K562 (cell line): ENCODE results near the gene C2CD2L. TPM values are rescaled to one million over a fixed set of nuclear protein-coding genes. Genes with fewer than 3 reads are reported as not detected.
A peak's percentile ranks its signal among the peaks of the same experiment; 100 is the strongest.

Experiments
- ELF1 ChIP-seq: fragments of 200-800 bp; sonication (Bioruptor generic); IDR thresholded peaks from 2 replicates; pipeline ENCODE4 v1.6.1; 2016; ENCODE audit warnings: missing genetic modification characterization, missing compliant biosample characterization
- ERF ChIP-seq: fragments of 450-650 bp; formaldehyde crosslinking; IDR thresholded peaks from 2 replicates; pipeline ENCODE4 v1.4.0; 2020; ENCODE audit warnings: mild to moderate bottlenecking, mixed read lengths
- FOSL1 ChIP-seq: fragments of 200-800 bp; sonication (Bioruptor generic); conservative IDR thresholded peaks from 2 replicates; pipeline ENCODE4 v1.6.1; 2016; ENCODE audit warnings: missing genetic modification characterization, missing compliant biosample characterization
- HDGF ChIP-seq: fragments of 450-650 bp; IDR thresholded peaks from 2 replicates; pipeline ENCODE4 v1.6.1; 2016
- HEY1 ChIP-seq: fragments of 250-450 bp; sonication (Bioruptor Pico); IDR thresholded peaks from 2 replicates; pipeline ENCODE4 v1.5.0; 2020; ENCODE audit warnings: mild to moderate bottlenecking, moderate library complexity, borderline replicate concordance
- NCOA1 ChIP-seq: fragments of 450-650 bp; IDR thresholded peaks from 2 replicates; pipeline ENCODE4 v1.6.1; 2016; ENCODE audit warnings: low read depth
- PHF8 ChIP-seq: fragments of 200-600 bp; sonication (generic); IDR thresholded peaks from 2 replicates; pipeline ENCODE4 v1.6.1; 2012; ENCODE audit warnings: mixed run types, mild to moderate bottlenecking, inconsistent platforms, low read length, moderate library complexity, borderline replicate concordance
- RFX5 ChIP-seq: IDR thresholded peaks from 2 replicates; pipeline ENCODE4 v1.6.1; 2011; ENCODE audit warnings: low read depth, mild to moderate bottlenecking, improper control_type of control experiment, low read length
- RHOXF2B ChIP-seq: fragments of 250-450 bp; sonication (Bioruptor Pico); conservative IDR thresholded peaks from 2 replicates; pipeline ENCODE4 v1.5.1; 2021
- SETDB1 ChIP-seq: IDR thresholded peaks from one replicate; pipeline ENCODE4 v1.6.1; 2012; ENCODE audit warnings: low read length, control low read depth, inconsistent platforms
- TBP ChIP-seq: optimal IDR thresholded peaks from 2 replicates; pipeline ENCODE3; 2011; ENCODE audit warnings: low read depth, low read length, improper control_type of control experiment
- ZNF561 ChIP-seq: fragments of 450-650 bp; formaldehyde crosslinking; conservative IDR thresholded peaks from 2 replicates; pipeline ENCODE4 v1.4.0; 2020; ENCODE audit warnings: mild to moderate bottlenecking, moderate library complexity
- ZNF75A ChIP-seq: fragments of 450-650 bp; formaldehyde crosslinking; IDR thresholded peaks from 2 replicates; pipeline ENCODE4 v1.4.0; 2020; ENCODE audit warnings: mild to moderate bottlenecking
- polyA plus RNA-seq, 8 experiments: library from polyadenylated mRNA; depleted of rRNA in 4 of 8; stranded (reverse) in 5 of 8; unstranded in 3 of 8; fragments of >200 nt; fragmentation: Nextera tagmentation in 2 of 8; fragmentation: Illumina TruSeq in 1 of 8; extraction: Ambion mirVana in 2 of 8; extraction: Trizol in 1 of 8; gene quantifications; 2 replicates each; pipeline versions ENCODE4 v1.2.1 to v1.2.3, GENCODE V29; 2011 to 2014; ENCODE audit warnings: inconsistent platforms in 1 of 8, missing spikeins in 1 of 8
- total RNA-seq, 7 experiments: library from RNA; depleted of rRNA in 6 of 7; stranded (reverse); fragments of >200 nt in 6 of 7; fragmentation: Illumina TruSeq in 2 of 7; extraction: Trizol in 2 of 7; gene quantifications; 2 replicates each; pipeline versions ENCODE4 v1.2.1 to v1.2.3, GENCODE V29; 2011 to 2021; ENCODE audit warnings: low replicate concordance in 1 of 7
- TF ChIP-seq, protein P1 (sequence below), 3 experiments: fragments of 200-800 bp in 1 of 3; sonication (Bioruptor generic) in 1 of 3; sonication (generic) in 1 of 3; formaldehyde crosslinking in 1 of 3; IDR thresholded peaks; 2 replicates each; pipeline versions ENCODE4 v1.6.1 to v1.8.0; 2016 to 2022; ENCODE audit warnings: mild to moderate bottlenecking in 2 of 3, missing compliant biosample characterization in 2 of 3, missing genetic modification characterization in 2 of 3, missing genetic modification reagents in 1 of 3
- TF ChIP-seq, protein P2 (sequence below): fragments of 450-650 bp; IDR thresholded peaks from 2 replicates; pipeline ENCODE4 v1.7.1; 2018; ENCODE audit warnings: mild to moderate bottlenecking, low read depth; ENCODE audit not compliant: partially characterized antibody
- TF ChIP-seq, protein P3 (sequence below): fragments of 450-650 bp; IDR thresholded peaks from 2 replicates; pipeline ENCODE4 v1.6.1; 2017; ENCODE audit warnings: antibody characterized with exemption
- TF ChIP-seq, protein P4 (sequence below): fragments of 450-650 bp; formaldehyde crosslinking; IDR thresholded peaks from 2 replicates; pipeline ENCODE4 v1.4.0; 2022; ENCODE audit warnings: missing genetic modification characterization
- TF ChIP-seq, protein P5 (sequence below): fragments of 250-450 bp; sonication (Bioruptor Pico); IDR thresholded peaks from 2 replicates; pipeline ENCODE4 v1.6.1; 2021; ENCODE audit warnings: mild to moderate bottlenecking
- TF ChIP-seq, protein P6 (sequence below): fragments of 250-450 bp; sonication (Bioruptor Pico); IDR thresholded peaks from 2 replicates; pipeline ENCODE4 v1.8.0; 2021; ENCODE audit warnings: borderline replicate concordance, mild to moderate bottlenecking, moderate library complexity; ENCODE audit not compliant: poor library complexity, severe bottlenecking

C2CD2L gene
- total and polyA plus RNA-seq, 9 of the 15 experiments (the other 6 are each of a cell fraction or from before 2014, with no cell fraction given) = 0.66 to 41.2 (median 14.8) TPM

DNA sequence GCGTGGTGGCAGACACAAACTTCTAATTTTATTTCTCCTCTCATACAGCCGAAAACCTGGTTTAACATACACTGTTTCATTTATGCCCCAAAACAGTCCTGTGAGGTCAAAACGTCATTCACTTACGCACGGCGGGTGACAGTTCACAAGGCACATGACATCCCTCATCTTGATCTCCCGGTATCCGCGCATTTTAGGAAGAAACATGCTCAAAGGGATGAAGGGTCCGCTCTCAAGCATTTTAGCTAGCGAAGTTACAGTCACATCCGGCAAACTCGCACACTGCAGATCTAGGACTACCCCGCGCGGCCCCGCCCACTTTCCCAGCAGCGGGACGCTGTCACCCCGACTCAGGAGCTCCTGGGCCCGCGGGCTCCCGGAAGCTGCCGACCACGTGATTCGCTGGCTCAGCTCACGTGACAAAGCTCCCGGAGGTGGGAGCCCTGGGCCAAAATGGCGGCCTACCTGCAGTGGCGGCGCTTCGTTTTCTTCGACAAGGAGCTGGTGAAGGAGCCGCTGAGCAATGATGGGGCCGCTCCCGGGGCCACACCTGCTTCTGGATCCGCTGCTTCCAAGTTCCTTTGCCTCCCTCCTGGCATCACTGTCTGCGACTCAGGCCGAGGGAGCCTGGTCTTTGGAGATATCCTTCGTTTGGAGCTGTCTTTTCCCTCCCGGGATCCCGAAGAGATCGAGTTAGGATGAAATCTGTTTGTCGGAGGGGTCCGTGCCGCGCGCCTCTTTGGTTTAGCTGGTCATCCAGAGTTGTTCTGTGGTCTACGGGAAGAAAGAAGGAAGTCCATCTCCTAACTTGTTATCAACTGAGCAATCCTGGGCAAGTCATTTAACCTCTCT lies 39.5 kb upstream of the C2CD2L start, which contains the start of gene VPS11 (continued):
- TF ChIP-seq PHF8 (peak; percentile 83; the same call in 1 of the 2 replicates), HDGF (no peak), RHOXF2B (no peak), ZNF75A (CRISPR knock-in tag) (no peak), TBP (peak; percentile 56), NCOA1 (no peak), ELF1 (tag) (peak; percentile 91), HEY1 (CRISPR knock-in tag) (no peak), RFX5 (no peak), FOSL1 (tag) (no peak), ZNF561 (CRISPR knock-in tag) (no peak), SETDB1 (no peak), ERF (CRISPR knock-in tag) (no peak)
- TF ChIP-seq, protein P1, sequence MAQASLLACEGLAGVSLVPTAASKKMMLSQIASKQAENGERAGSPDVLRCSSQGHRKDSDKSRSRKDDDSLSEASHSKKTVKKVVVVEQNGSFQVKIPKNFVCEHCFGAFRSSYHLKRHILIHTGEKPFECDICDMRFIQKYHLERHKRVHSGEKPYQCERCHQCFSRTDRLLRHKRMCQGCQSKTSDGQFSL (CRISPR knock-in tag; IDR thresholded peaks at IDR 0.05) = no peak
- TF ChIP-seq, protein P1 (tag; IDR thresholded peaks at IDR 0.05) = no peak
- TF ChIP-seq, protein P2, sequence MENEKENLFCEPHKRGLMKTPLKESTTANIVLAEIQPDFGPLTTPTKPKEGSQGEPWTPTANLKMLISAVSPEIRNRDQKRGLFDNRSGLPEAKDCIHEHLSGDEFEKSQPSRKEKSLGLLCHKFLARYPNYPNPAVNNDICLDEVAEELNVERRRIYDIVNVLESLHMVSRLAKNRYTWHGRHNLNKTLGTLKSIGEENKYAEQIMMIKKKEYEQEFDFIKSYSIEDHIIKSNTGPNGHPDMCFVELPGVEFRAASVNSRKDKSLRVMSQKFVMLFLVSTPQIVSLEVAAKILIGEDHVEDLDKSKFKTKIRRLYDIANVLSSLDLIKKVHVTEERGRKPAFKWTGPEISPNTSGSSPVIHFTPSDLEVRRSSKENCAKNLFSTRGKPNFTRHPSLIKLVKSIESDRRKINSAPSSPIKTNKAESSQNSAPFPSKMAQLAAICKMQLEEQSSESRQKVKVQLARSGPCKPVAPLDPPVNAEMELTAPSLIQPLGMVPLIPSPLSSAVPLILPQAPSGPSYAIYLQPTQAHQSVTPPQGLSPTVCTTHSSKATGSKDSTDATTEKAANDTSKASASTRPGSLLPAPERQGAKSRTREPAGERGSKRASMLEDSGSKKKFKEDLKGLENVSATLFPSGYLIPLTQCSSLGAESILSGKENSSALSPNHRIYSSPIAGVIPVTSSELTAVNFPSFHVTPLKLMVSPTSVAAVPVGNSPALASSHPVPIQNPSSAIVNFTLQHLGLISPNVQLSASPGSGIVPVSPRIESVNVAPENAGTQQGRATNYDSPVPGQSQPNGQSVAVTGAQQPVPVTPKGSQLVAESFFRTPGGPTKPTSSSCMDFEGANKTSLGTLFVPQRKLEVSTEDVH = peak; percentile 17
- TF ChIP-seq, protein P3, sequence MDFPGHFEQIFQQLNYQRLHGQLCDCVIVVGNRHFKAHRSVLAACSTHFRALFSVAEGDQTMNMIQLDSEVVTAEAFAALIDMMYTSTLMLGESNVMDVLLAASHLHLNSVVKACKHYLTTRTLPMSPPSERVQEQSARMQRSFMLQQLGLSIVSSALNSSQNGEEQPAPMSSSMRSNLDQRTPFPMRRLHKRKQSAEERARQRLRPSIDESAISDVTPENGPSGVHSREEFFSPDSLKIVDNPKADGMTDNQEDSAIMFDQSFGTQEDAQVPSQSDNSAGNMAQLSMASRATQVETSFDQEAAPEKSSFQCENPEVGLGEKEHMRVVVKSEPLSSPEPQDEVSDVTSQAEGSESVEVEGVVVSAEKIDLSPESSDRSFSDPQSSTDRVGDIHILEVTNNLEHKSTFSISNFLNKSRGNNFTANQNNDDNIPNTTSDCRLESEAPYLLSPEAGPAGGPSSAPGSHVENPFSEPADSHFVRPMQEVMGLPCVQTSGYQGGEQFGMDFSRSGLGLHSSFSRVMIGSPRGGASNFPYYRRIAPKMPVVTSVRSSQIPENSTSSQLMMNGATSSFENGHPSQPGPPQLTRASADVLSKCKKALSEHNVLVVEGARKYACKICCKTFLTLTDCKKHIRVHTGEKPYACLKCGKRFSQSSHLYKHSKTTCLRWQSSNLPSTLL = no peak
- TF ChIP-seq, protein P4, sequence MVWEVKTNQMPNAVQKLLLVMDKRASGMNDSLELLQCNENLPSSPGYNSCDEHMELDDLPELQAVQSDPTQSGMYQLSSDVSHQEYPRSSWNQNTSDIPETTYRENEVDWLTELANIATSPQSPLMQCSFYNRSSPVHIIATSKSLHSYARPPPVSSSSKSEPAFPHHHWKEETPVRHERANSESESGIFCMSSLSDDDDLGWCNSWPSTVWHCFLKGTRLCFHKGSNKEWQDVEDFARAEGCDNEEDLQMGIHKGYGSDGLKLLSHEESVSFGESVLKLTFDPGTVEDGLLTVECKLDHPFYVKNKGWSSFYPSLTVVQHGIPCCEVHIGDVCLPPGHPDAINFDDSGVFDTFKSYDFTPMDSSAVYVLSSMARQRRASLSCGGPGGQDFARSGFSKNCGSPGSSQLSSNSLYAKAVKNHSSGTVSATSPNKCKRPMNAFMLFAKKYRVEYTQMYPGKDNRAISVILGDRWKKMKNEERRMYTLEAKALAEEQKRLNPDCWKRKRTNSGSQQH (CRISPR knock-in tag) = no peak
- TF ChIP-seq, protein P5, sequence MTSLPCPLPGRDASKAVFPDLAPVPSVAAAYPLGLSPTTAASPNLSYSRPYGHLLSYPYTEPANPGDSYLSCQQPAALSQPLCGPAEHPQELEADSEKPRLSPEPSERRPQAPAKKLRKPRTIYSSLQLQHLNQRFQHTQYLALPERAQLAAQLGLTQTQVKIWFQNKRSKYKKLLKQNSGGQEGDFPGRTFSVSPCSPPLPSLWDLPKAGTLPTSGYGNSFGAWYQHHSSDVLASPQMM = no peak
- TF ChIP-seq, protein P6, sequence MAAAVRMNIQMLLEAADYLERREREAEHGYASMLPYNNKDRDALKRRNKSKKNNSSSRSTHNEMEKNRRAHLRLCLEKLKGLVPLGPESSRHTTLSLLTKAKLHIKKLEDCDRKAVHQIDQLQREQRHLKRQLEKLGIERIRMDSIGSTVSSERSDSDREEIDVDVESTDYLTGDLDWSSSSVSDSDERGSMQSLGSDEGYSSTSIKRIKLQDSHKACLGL = peak; percentile 67
